ENCODE measurements around the gene COL24A1. TPM values are rescaled to one million over a fixed set of nuclear protein-coding genes. Genes with fewer than 3 reads are reported as not detected.
A peak's percentile ranks its signal among the peaks of the same experiment; 100 is the strongest.

The COL24A1 gene
- total RNA-seq, 1 experiment from 2014 or later = not detected

GRCh38 chr1:85692730-85693314, 463.8 kb downstream of the COL24A1 start:
- BruUV-seq (replicated peaks) = no TSS peak
- POLR2A ChIA-PET = interaction anchor here (1.0 to 1.7 kb wide), 2 partner anchors 15 to 112 kb away, joined by 4 to 5 read pairs; partner anchors contain the start of gene ZNHIT6
- no peak for ATAC-seq
- Histone ChIP-seq H2AFZ (ENCODE audit: low read depth, low read length, poor library complexity, severe bottlenecking) (no peak overlapping the region), H3K4me3 (replicated peaks in 1 of 2; ENCODE audit: low read depth in 1 of 2, low read length in 2 of 2) (no peak overlapping the region), H3K4me2 (ENCODE audit: low read length) (no peak overlapping the region), H3K79me2 (ENCODE audit: insufficient read depth, low read length) (peaks cover 61% of the 10 kb centered on the region), H3K9ac (ENCODE audit: low read length) (no peak overlapping the region), H3K9me3 (ENCODE audit: control insufficient read depth in 1 of 2, insufficient read depth in 1 of 2, low read depth in 1 of 2, low read length in 2 of 2) (no peaks in the 10 kb centered on the region), H3K27me3 (ENCODE audit: insufficient read depth, low read length) (no peaks in the 10 kb centered on the region), H3K4me1 (ENCODE audit: control insufficient read depth in 1 of 2, insufficient read depth in 2 of 2, low read length in 2 of 2) (no peaks in the 10 kb centered on the region), H3K36me3 (ENCODE audit: control insufficient read depth in 1 of 2, insufficient read depth in 2 of 2, low read length in 2 of 2) (peaks cover 0 to 7% of the 10 kb centered on the region in 2 experiments; a peak in 1 of 4 replicates), H4K20me1 (ENCODE audit: insufficient read depth) (peaks cover 16% of the 10 kb centered on the region; the same call in 1 of the 2 replicates), H3K9me2 (ENCODE audit: insufficient read depth) (no peaks in the 10 kb centered on the region), H3K27ac (ENCODE audit: low read depth, low read length) (no peak overlapping the region)
- RAD21 ChIA-PET (ENCODE audit: low non-redundant PET in 1 of 2, low total read pairs in 2 of 2, uncharacterized antibody in 2 of 2, unreplicated experiment in 2 of 2) = interaction anchor here (0.8 to 1.4 kb wide), 6 partner anchors 80 to 748 kb away, joined by 3 to 9 read pairs (median 5); no protein-coding TSS in a partner anchor
- intact Hi-C loops (cut with micrococcal nuclease) = loop anchor here (1.0 to 5.0 kb wide), 3 partner anchors 81 to 385 kb away; no protein-coding TSS in a partner anchor
- CTCF ChIA-PET = interaction anchor here (0.8 to 3.6 kb wide), 28 partner anchors 9 to 748 kb away, joined by 3 to 24 read pairs (median 4); partner anchors contain the start of genes CCN1 and ZNHIT6
- peak; percentile 6 for DNase-seq (ENCODE audit: low read depth, low spot score)
- TF ChIP-seq ELF1 (IDR thresholded peaks at IDR 0.05; ENCODE audit: borderline replicate concordance, low read depth) = no peak
- peak; percentile 72 for TF ChIP-seq RAD21 (IDR thresholded peaks at IDR 0.05; ENCODE audit: low read depth)
- TF ChIP-seq CTCF (IDR thresholded peaks at IDR 0.05 in 2 of 3, conservative IDR thresholded peaks at IDR 0.05 in 1 of 3; ENCODE audit: borderline replicate concordance in 1 of 3, insufficient read depth in 1 of 3, low read depth in 2 of 3, low read length in 2 of 3) = peak; percentile 34 to 81 (median 67); a peak in 4 of 6 replicates

- H3K4me1 ChIP-seq (ENCODE audit: control insufficient read depth in 1 of 2, insufficient read depth in 2 of 2, low read length in 2 of 2) = no peaks in the 10 kb centered on the region
- no peaks in the 10 kb centered on the region for H3K9me3 ChIP-seq (ENCODE audit: control insufficient read depth in 1 of 2, insufficient read depth in 1 of 2, low read depth in 1 of 2, low read length in 2 of 2)
- no peak for ATAC-seq
- no peak overlapping the region for H2AFZ ChIP-seq (ENCODE audit: low read depth, low read length, poor library complexity, severe bottlenecking)
- peaks cover 3% of the 10 kb centered on the region; the same call in 1 of the 2 replicates for H3K9me2 ChIP-seq (ENCODE audit: insufficient read depth)
- H3K4me2 ChIP-seq (ENCODE audit: low read length) = no peak overlapping the region
- peaks cover 16% of the 10 kb centered on the region; the same call in 1 of the 2 replicates for H4K20me1 ChIP-seq (ENCODE audit: insufficient read depth)
- RAD21 ChIA-PET (ENCODE audit: low non-redundant PET in 1 of 2, low total read pairs in 2 of 2, uncharacterized antibody in 2 of 2, unreplicated experiment in 2 of 2) = no interaction called here
- H3K36me3 ChIP-seq (ENCODE audit: control insufficient read depth in 1 of 2, insufficient read depth in 2 of 2, low read length in 2 of 2) = peaks cover 0 to 7% of the 10 kb centered on the region in 2 experiments; a peak in 1 of 4 replicates
- intact Hi-C loops (cut with micrococcal nuclease) = loop anchor here (5.0 kb wide), 1 partner anchor 78 kb away; no protein-coding TSS in a partner anchor
- H3K27me3 ChIP-seq (ENCODE audit: insufficient read depth, low read length) = no peaks in the 10 kb centered on the region
- DNase-seq (ENCODE audit: low read depth, low spot score) = no peak
- BruUV-seq (replicated peaks) = no TSS peak
- no peak overlapping the region for H3K27ac ChIP-seq (ENCODE audit: low read depth, low read length)
- peaks cover 60% of the 10 kb centered on the region for H3K79me2 ChIP-seq (ENCODE audit: insufficient read depth, low read length)
- POLR2A ChIA-PET = no interaction called here
- no peak overlapping the region for H3K4me3 ChIP-seq (replicated peaks in 1 of 2; ENCODE audit: low read depth in 1 of 2, low read length in 2 of 2)
- H3K9ac ChIP-seq (ENCODE audit: low read length) = no peak overlapping the region
- CTCF ChIA-PET = no interaction called here
- TF ChIP-seq EZH2 (IDR thresholded peaks at IDR 0.05) = no peak
- no peak for TF ChIP-seq REST (IDR thresholded peaks at IDR 0.05; ENCODE audit: low read depth)
- TF ChIP-seq SRF (IDR thresholded peaks at IDR 0.05; ENCODE audit: low read depth) = no peak
- no peak for TF ChIP-seq CBX3 (IDR thresholded peaks at IDR 0.05; ENCODE audit: low read depth)
- TF ChIP-seq ATF3 (IDR thresholded peaks at IDR 0.05) = no peak
- no peak for TF ChIP-seq ZFX (IDR thresholded peaks at IDR 0.05)
- no peak for TF ChIP-seq CEBPB (IDR thresholded peaks at IDR 0.05; ENCODE audit: low read depth)
- TF ChIP-seq ZNF274 (IDR thresholded peaks at IDR 0.05; ENCODE audit: low read depth, low read length) = no peak
- no peak for TF ChIP-seq EGR1 (IDR thresholded peaks at IDR 0.05; ENCODE audit: low read depth)
- no peak for TF ChIP-seq MAX (IDR thresholded peaks at IDR 0.05)
These were observed 466.7 kb downstream of the COL24A1 start for GRCh38 chr1:85689775-85690404.

Data from HCT116 (cell line).